ENCODE measurements around the gene LDHAL6B.
A peak's percentile ranks its signal among the peaks of the same experiment; 100 is the strongest.

The LDHAL6B gene

GRCh38 chr15:59244337-59244736, 37.7 kb downstream of the LDHAL6B start:
- TF ChIP-seq CTCF (IDR thresholded peaks at IDR 0.05; ENCODE audit: low read depth, low read length, missing control alignments), result no peak
- in situ Hi-C loops (cut with HindIII; ENCODE audit: low sequenced_read_pairs), result no loop called here
- no peak for DNase-seq (ENCODE audit: low read depth)
- H3K4me3 ChIP-seq (ENCODE audit: low read depth, low read length), result no peak overlapping the region

- no peak overlapping the region for H3K4me3 ChIP-seq (ENCODE audit: low read depth, low read length)
- in situ Hi-C loops (cut with HindIII; ENCODE audit: low sequenced_read_pairs), result no loop called here
- DNase-seq (ENCODE audit: low read depth), result no peak
- TF ChIP-seq CTCF (IDR thresholded peaks at IDR 0.05; ENCODE audit: low read depth, low read length, missing control alignments), result no peak
Measured at GRCh38 chr15:59245559-59245958, 38.9 kb downstream of the LDHAL6B start.

GRCh38 chr15:59247364-59247763, 40.7 kb downstream of the LDHAL6B start:
- in situ Hi-C loops (cut with HindIII; ENCODE audit: low sequenced_read_pairs), result no loop called here
- peak; percentile 67 for DNase-seq (ENCODE audit: low read depth)
- peak; percentile 65 for TF ChIP-seq CTCF (IDR thresholded peaks at IDR 0.05; ENCODE audit: low read depth, low read length, missing control alignments)
- no peak overlapping the region for H3K4me3 ChIP-seq (ENCODE audit: low read depth, low read length)

GRCh38 chr15:59249816-59250215, 43.2 kb downstream of the LDHAL6B start:
- in situ Hi-C loops (cut with HindIII; ENCODE audit: low sequenced_read_pairs), result no loop called here
- TF ChIP-seq CTCF (IDR thresholded peaks at IDR 0.05; ENCODE audit: low read depth, low read length, missing control alignments), result no peak
- DNase-seq (ENCODE audit: low read depth), result no peak
- H3K4me3 ChIP-seq (ENCODE audit: low read depth, low read length), result no peak overlapping the region

GRCh38 chr15:59250249-59250648, 43.6 kb downstream of the LDHAL6B start:
- TF ChIP-seq CTCF (IDR thresholded peaks at IDR 0.05; ENCODE audit: low read depth, low read length, missing control alignments), result no peak
- no peak for DNase-seq (ENCODE audit: low read depth)
- in situ Hi-C loops (cut with HindIII; ENCODE audit: low sequenced_read_pairs), result no loop called here
- no peak overlapping the region for H3K4me3 ChIP-seq (ENCODE audit: low read depth, low read length)

- DNase-seq (ENCODE audit: low read depth), result no peak
- in situ Hi-C loops (cut with HindIII; ENCODE audit: low sequenced_read_pairs), result no loop called here
- no peak for TF ChIP-seq CTCF (IDR thresholded peaks at IDR 0.05; ENCODE audit: low read depth, low read length, missing control alignments)
- no peak overlapping the region for H3K4me3 ChIP-seq (ENCODE audit: low read depth, low read length)
Measured at GRCh38 chr15:59251001-59251845, 44.6 kb downstream of the LDHAL6B start.
